AML-193 (cell line): ENCODE results near the gene DCLK2.

Experiments
- DNase-seq, 2 experiments: peaks; one replicate each; lab custom pipeline; 2025; lab: John Stamatoyannopoulos, UW

Gene DCLK2

DNA sequence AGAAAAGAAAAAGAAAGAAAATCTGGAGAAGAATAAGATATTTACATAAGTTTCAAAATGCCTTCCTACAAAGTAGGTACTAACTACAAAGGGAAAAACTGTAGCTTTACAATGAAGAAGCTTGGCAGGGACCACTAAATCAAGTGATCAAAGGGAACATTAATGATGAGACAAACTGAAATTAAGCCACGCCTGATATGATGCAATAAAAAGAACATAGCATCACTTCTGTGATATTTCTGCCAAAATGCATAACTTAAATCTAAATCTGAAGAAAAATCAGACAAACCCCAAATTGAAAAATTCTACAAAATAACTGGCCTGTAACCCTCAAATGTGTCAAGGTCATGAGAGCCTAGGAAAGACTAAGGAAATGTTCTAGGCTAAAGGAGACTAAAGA is 8.9 kb upstream of the DCLK2 start:
- DNase-seq: no peak

DNA sequence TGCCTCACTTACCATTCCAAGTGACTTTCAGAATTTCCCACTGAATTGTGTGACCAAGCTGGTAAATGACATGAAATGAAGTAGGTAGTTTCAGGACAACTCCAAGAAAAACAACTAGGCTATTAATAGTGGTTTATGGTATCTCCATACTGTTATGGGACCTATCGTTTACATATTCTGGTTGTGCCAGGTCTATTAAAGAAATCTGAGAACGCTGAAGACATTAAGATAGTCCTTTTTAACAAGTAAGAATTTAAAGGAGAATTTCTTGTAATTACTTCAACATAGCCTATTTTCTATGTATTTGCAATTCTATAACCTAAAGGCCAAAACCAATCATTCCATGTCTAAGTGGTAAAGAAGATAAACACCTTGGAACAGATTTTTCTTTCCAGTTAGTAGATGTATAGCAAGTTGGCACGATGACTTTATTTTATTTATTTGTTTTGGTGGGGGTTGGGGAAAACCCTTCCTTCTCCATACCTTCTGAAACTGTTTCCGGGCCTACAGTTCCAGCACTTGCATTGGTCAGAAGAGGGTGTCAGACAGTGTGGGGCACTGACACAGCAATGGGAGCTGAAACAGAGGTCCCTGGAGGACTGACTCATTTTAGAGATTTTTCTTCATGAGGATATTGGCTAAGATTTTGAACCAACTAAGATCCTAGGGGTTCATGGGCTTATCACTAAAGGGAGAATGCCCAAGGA is 7.6 kb upstream of the DCLK2 start:
- no peak for DNase-seq

DNA sequence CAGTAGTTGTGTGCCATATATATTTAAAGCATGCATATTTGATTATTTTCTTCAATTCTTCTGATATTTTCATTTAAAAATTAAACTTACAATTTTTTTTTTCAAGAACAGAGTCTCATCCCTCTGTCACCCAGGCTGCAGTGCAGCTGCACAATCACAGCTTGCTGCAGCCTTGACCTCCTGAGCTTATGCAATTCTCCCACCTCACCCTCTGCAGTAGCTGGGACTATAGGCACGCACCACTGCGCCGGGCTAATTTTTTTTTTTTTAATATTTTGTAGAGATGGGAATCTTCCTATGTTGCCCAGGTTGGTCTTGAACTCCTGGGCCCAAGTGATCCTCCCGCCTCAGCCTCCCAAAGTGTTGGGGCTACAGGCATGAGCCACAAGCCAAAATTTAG is 5.8 kb upstream of the DCLK2 start:
- no peak for DNase-seq

DNA sequence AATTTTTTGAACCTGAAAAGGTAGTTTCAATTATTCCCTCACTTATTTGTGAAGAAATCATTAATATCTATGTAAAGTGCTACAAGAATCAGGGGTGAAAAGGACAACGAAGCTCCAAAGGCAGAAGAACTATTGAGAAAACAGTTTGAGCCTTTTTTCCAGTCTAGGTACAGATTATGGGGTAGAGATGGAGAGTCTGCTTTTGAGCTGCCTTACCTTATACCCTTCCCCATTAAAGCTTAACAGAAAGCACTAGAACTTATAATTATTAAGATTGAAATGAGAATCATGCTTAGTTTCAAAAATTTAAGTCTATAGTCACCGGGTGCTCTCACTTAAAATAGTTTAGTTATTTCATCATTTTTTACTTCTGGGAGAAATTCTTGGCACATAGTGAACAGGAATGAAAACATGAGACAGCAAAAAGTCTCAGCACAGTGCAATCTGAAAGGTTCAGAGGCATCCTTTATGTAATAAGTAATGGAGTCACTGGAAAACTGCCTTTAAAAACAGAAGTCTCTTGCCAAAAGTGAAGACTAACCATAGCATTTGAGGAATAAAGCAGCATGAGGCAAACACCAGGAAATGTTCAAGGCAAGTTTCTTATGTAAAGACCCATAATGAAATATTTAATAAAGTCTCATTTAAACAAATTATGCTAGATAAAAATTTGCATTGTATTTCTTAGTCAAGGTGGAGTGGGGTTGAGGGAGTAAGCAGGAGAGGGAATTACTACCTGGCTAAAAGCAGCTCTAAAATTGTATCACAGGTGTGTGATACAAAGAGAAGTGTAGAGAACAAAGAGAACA is 5.1 kb upstream of the DCLK2 start:
- DNase-seq: no peak

DNA sequence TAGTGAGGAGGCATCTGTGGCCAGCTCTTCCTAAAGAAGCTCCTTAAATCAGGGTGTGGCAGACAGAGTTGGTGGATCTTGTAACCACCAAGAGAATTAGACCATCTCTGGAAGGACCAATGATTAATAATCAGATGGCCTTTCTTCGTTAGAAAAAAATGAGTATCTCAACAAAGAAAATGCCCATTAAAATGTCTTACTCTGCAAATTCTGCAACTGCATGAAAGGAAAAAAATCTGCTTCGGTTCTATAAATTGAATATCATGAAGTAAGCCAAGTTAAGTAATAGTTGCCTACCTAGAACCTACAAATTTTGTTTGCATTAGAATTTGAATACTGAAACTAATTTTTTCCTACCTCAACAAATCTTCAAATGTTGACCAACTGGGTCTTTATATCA is 4.2 kb upstream of the DCLK2 start:
- no peak for DNase-seq

DNA sequence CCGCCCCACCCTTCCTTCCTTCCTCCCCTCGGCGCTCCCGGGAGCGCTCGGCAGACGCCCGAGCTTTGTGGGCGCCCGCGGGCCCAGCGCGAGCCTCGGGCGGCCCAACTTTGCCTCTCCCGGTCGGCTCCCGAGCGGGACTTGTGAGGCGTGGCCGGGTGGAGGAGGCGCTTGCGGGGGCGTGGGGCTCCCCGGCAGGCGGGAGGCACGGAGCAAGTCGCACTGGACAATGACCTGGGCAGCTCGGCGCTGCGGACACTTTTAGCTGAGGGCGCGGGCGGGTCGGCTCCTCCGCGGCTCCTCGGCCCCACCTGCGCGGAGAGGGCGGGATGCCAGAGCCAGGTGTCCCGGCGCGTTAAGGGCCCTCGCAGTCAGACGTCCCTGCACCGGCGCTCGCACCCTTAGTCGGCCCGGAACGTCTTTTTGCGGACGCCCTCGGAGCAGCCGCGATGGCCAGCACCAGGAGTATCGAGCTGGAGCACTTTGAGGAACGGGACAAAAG is 385 bp downstream of the DCLK2 start:
- DNase-seq: no peak

DNA sequence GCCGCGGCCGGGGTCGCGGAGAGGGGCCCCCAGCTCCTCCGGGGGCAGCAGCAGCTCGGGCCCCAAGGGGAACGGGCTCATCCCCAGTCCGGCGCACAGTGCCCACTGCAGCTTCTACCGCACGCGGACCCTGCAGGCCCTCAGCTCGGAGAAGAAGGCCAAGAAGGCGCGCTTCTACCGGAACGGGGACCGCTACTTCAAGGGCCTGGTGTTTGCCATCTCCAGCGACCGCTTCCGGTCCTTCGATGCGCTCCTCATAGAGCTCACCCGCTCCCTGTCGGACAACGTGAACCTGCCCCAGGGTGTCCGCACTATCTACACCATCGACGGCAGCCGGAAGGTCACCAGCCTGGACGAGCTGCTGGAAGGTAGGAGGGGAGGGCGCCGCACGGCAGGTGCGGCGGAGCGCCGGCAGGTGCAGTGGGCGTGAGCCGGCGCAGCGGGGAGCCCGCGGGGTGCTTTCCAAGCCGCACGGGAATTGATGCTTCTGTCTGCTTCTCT is 886 bp downstream of the DCLK2 start:
- no peak for DNase-seq

DNA sequence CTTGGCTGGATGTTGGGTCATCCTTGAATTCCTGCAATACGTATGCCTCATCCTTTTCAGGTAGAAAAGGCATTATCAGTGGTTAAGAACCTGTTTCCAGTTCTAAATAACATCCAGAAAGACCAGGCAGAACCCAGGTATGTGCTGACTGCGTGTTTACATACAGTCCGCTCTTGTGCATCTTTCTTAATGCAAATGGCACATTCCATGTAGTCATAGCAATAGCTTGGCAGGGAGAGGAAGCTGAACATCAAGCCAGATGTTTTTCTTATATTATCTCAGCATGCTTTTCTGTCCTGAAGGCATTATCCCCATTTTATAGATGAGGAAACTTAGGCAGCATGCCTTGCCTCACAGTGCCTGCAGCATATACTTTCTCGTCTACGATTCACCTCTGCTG is 2.1 kb downstream of the DCLK2 start:
- no peak for DNase-seq

DNA sequence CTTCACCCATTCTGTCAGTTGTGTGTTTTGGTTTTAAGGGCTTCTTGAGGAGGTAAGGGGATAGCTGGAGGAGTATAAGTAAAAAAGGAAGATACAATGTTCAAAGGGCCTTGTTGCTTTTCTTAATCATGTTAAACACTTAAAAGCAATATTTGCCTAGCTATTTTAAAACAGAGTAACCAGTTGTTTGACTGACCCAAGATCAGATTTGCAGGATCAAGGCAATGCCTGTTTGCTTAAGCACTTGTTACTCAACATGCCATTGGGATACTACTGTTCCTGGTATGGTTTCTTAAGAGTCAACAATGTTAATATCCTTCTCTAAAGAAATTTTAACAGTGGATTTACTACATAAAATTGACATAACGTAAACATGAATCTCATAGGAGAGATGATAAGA is 2.6 kb downstream of the DCLK2 start:
- DNase-seq: no peak

DNA sequence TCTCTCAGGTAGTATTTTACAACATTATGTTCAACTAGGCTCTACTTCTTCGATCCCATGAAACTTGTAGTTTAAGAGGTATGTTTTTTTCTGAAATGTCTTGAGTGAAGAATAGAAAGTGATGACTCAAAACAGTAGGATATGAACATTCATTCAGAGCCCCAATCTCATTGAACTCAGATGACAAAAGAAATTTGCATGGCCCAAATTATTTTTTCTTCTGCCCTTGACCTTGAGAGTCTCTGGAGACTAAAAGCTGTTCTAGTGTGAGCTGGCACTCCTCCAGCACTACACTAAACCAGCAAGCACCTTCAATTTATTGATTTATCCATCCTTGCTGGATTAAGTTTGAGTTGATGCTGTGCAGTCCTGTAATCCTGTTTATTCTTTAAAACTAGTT is 4.0 kb downstream of the DCLK2 start:
- no peak for DNase-seq

DNA sequence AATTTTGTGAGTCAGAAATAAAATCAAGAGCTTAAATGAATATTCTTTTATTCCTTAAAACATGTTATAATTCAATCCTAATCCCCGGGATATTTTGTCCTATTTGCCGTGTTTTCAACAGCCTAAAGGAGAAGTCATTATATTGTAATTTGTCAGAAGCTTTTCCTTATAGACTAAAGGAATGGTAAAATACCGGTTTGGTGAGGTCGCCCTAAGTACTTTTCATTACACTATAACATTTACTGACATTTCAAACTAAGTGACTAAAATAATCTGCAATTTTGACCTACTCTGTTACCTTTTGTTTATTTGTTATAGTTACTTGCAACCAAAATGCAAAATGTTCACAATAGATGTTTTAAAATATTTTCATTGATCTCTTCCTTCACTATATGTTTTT is 8.8 kb downstream of the DCLK2 start:
- no peak for DNase-seq

DNA sequence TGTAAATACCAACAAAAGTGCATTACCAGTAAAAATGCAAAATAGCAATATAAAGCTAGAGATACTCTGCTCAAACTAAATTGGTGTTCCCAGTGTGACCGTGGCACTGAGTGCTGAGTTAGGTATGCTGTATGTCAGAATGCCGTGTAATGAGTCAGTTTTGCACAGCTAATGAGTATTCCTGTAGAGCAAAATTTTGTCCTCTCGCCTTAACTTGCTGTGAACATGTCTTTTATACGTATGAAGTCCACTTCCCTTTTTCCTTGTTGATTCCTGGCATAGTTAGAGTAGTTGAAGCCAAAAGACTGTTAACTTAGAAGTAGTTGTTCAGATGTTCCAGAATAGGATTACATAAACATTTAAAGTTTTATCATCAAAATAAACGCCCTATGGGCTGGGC is 11.5 kb downstream of the DCLK2 start:
- DNase-seq: no peak

DNA sequence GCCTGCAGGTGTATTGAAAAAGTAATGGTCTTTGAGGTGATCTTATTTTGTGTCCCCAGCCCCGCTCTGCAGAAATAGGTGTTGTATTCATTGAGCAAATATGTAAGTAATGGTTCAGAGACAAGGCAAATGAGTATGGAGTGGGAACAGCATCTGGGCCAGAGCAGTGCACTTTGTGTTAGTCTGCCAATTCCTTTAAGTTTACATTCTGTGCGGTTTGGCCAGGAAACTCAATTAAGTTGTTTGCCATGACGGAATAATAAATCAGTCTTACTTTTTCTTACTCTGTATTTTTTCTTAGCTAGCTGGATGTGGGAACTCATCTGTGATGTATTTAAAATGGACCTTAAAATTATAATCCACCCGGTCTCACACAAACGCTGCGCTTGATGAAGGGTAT is 12.6 kb downstream of the DCLK2 start:
- DNase-seq: no peak

DNA sequence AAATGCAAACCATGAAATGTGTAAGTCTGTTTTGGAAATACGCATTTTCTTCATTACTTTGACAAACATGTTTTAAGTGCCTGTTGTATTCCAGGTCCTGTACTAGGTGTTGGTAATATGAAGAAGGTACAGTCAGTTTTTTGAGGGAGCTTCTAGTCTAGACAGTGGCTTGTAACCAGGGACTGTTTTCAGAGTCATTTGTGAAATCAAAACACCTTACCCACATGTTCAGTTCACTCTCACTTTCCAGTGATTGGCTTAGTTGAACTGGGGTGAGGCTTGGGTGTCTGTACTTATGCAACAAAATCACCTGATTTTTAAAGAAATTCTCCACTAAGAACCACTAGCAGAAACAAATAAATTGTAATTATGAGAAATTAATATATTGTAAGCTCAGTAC is 16.4 kb downstream of the DCLK2 start:
- no peak for DNase-seq

DNA sequence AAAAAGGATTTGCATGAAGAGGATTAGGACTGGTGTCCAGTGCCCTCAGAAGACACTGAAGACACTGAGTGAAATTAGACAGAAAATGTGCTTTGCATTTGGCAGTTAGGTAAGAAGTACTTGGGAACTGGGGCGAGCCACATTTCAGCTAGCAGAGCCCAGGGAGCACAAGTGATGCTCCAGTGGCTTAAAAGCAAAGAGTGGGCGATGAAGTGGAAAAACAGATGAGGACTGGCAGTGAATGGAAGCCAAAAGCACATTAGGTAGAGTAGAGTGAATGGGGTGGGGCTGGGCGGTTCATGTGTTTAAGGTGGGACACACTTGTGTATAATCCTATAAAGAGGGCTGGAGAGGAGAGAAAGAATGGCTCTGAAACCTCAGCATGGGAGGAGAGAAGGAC is 18.4 kb downstream of the DCLK2 start:
- no peak for DNase-seq

DNA sequence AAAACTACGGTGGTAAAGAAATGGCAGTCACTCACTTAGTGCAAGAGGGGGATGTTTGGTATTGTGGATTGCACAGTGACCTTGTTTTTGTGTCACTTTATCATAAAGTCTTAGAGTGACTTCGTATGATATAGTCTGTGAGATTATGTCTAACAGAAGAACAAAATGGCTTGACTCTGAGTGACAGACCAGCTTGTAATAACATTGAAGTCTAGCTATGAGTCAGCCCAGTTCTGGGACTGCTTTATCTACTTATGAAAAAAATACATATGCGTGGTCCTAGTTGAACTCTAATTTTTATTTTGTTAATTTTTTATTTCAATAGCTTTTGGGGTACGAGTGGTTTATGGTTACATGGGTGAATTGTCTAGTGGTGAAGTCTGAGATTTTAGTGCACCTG is 20.0 kb downstream of the DCLK2 start:
- DNase-seq: no peak

DNA sequence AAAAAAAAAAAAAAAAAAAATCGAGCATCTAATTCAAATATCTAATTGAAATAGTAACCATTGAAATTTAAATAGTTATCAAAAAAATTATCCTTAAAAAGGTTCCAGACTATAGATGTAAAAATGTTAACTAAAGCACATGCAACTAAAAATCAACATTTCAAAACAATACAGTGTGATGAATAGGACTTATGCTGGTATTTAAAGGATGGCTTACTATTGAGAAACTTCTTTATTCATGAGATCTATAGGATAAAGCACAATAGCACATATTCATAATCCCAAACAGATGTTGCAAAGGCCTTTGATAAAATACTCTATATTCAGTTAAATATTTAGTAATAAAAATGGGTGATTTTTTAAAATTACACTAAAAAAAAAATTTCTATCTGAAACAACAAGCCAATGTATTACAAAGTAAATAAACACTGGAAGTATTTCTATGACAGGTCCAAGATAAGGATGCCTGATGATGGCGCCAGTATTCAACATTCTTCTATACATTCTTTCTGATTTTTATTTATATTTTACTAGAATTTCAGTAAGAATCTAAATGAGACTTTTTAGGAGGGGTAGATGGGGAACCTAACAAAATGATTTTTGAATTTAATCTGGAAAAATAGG is 26.3 kb downstream of the DCLK2 start:
- no peak for DNase-seq

DNA sequence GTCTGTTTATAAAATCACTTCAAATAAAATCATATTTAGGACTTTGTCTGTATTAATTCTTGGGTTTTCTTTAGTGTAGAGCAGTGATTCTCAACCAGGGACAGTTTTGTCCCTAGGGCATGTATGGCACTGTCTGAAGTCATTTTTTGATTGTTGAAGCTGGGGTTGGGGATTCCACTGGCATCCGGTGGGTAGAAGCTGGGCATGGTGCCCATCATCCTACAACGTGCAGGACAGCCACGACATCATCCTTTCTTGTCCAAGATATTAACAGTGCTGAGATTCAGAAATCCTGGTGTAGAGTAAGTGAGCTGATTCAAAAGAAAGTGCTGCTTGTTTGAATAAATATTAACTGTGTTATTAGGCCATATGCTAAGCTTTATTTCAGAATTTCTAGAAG is 28.6 kb downstream of the DCLK2 start:
- no peak for DNase-seq

DNA sequence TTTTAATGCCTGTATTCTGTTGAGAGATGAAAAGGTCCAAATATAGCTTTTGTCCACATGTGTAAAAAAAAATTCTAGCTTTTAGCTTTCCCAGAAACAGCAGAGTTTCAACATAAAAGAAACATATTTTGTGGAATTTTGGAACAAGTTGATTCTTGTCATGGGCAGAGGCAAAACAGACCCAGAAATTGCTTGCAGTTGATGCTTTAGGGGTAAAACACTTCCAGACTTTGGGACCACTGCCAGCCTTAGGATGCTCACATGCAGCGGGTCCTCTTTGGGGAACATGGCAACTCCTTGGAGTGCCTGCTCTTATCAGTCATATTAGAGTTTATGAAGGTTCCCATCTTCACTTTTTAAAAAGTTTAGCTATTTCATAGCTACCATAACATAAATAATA is 30.4 kb downstream of the DCLK2 start:
- no peak for DNase-seq

DNA sequence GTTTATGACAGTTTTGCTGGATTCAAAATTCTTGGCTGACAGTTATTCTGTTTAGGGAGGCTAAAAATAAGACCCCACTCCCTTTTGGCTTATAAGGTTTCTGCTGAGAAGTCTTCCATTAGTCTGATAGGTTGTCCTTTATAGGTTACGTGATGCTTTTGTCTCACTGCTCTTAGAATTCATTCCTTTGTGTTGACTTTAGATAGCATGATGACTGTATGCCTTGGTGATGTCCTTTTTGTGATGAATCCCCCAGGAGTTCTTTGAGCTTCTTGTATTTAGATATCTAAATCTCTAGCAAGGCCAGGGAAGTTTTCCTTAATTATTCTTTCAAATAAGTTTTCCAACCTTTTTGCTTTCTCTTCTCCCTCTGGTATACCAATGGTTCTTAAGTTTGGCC is 36.4 kb downstream of the DCLK2 start:
- DNase-seq: no peak

DNA sequence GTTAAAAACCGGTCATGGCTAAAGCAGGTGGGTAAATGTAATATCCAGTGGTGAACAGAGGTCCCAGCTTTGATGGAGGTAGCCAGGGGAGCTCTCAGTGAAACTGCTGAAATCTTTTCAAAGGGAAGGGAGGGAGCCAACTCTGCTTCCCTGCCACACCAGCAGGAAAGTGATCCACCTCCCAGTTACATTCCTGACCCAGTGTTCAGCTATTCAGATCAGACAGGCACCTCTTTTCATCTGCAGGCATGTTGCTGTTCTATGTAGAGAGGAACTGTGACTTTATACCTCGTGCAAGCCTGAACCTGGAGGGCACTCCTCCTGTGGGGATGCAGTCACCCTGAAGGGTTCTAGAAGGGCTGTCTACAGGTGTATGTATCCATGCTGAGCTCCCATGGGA is 37.6 kb downstream of the DCLK2 start:
- DNase-seq: no peak

DNA sequence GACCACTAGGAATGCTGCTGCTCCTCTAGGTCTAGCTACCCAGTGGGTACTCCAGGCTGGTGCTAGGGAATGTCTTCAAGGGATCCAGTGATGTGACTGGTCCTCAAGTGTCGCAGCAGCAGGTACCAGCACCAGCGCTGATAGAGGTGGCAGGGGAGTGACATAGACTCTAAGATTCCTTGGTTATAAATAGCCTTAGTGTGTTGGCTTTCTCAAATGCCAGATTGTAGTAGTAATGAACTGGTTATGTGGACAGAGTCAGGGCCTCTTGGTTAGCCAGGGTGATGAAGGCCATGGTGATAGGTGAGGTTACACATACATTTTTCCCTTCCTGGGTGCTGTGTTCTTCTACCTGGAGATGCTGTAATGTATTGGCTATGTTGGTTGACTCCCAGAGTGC is 38.3 kb downstream of the DCLK2 start:
- no peak for DNase-seq

DNA sequence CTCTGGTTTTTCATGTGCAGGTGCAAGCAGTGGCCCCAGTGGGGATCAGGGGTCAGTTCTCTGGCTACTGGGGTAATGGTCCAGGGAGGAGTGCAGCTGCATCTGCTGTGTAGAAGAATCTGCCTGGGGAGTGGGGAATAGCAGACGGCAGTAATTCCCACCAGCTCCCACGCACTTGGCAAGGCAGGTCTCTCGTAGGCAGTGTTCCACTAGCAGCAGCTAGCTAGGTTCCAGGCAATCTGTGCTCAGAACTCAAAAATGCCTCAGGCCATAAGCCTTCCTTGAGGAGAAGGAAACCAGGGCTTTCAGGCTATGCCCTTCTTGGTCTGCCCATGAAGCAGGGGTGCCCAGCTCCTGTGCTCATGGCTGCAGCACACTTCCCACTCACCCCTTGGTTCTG is 38.8 kb downstream of the DCLK2 start:
- no peak for DNase-seq
